Esophagus (tissue), 2 donors: ENCODE measurements around the gene PTPRM. TPM values are rescaled to one million over a fixed set of nuclear protein-coding genes. Genes with fewer than 3 reads are reported as not detected.

Experiments
- H3K27ac ChIP-seq, 2 donors: one replicate each; pipeline ENCODE4 v1.5.1; 2013; ENCODE audit warnings: low read depth in 2 of 2, mild to moderate bottlenecking in 2 of 2, inconsistent platforms in 1 of 2, low read length in 1 of 2, moderate library complexity in 1 of 2
- H3K27me3 ChIP-seq, 2 donors: one replicate each; pipeline ENCODE4 v1.6.1; 2013; ENCODE audit warnings: low read length in 2 of 2, control low read depth in 1 of 2, mild to moderate bottlenecking in 1 of 2; ENCODE audit not compliant: insufficient read depth in 2 of 2, control insufficient read depth in 1 of 2
- H3K36me3 ChIP-seq, 2 donors: one replicate each; pipeline ENCODE4 v1.6.1; 2013; ENCODE audit warnings: low read length in 1 of 2; ENCODE audit not compliant: control insufficient read depth in 2 of 2, insufficient read depth in 2 of 2
- H3K4me1 ChIP-seq, 2 donors: one replicate each; pipeline ENCODE4 v1.6.1; 2013; ENCODE audit warnings: low read length in 1 of 2; ENCODE audit not compliant: control insufficient read depth in 2 of 2, insufficient read depth in 2 of 2
- H3K4me3 ChIP-seq, 2 donors: one replicate each; pipeline ENCODE4 v1.5.1; 2013; ENCODE audit warnings: low read length in 2 of 2, mild to moderate bottlenecking in 2 of 2, low read depth in 1 of 2, moderate library complexity in 1 of 2
- H3K9me3 ChIP-seq, 2 donors: one replicate each; pipeline ENCODE4 v1.6.1; 2013; ENCODE audit warnings: mild to moderate bottlenecking in 2 of 2, low read depth in 1 of 2, low read length in 1 of 2, moderate library complexity in 1 of 2; ENCODE audit not compliant: control insufficient read depth in 2 of 2, insufficient read depth in 1 of 2
- WGBS, 2 donors: extraction: QIAGEN DNeasy Blood & Tissue Kit; methylation state at CpG; one replicate each; pipeline ENCODE4 v1.1.7; 2013; 5-methylcytosine and 5-hydroxymethylcytosine counted together
- polyA plus RNA-seq, 2 donors: library from polyadenylated mRNA; stranded (reverse); fragments of 200-250 nt; gene quantifications; one replicate each; pipeline ENCODE4 v1.2.3, GENCODE V29; 2013
- donor health status: healthy with polysubstance abuse.
- donor health status: Bipolar disorder and iron deficiency.

Gene PTPRM
- polyA plus RNA-seq, 2 donors, result 6.3 to 10.4 TPM

DNA sequence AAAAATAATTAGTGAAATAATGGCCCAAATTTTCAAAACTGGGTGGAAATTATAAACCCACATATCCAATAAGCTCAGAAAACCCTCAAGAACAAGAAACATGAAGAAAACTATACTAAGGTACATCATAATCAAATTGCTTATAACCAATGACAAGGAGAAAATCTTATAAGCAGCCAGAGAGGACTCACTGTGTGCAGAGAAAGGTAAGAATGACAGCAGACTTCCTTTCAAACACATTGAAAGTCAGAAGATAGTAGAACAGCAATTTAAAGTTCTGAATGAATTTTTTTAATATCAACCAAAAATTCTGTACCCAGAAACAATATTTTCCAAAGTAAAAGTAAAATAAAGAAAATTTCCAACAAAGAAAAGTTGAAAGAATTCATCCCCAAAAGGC, 844.4 kb downstream of the PTPRM start:
- Histone ChIP-seq H3K27me3 (no peaks in the 10 kb centered on the region), H3K27ac (no peak overlapping the region), H3K4me1 (no peaks in the 10 kb centered on the region), H3K9me3 (peaks cover 4 to 5% of the 10 kb centered on the region in 2 donors), H3K4me3 (no peak overlapping the region), H3K36me3 (no peaks in the 10 kb centered on the region)

DNA sequence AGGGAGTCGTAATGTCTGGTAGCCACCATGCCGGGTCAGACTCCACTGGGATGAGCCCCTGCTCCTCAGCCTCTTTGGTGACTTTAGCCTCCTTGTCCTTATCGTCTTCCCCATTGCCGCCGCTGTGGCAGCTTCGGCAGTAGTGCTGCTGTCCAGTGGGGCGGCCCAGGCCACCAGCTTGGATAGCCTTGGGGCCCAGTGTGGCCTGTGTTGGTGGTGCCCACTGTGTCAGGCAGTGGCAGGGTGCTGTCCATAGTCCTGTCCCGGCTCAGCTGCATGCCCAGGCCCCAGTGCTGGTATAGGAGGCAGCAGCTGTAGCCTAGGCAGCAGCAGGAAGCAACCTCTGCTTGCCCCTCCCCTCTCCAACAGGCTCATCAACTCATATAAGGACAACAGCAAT, 845.0 kb downstream of the PTPRM start:
- Histone ChIP-seq H3K9me3 (peaks cover 4 to 5% of the 10 kb centered on the region in 2 donors), H3K27ac (no peak overlapping the region), H3K4me3 (no peak overlapping the region), H3K36me3 (no peaks in the 10 kb centered on the region), H3K4me1 (no peaks in the 10 kb centered on the region), H3K27me3 (no peaks in the 10 kb centered on the region)
- 92 to 95% methylated on average over 8 of the region's 8 CpGs for WGBS, 2 donors

GRCh38 chr18:8413189-8413588, 846.1 kb downstream of the PTPRM start:
- WGBS, 2 donors, result 73 to 77% methylated on average over 2 of the region's 2 CpGs
- H3K4me3 ChIP-seq, result no peak overlapping the region
- no peaks in the 10 kb centered on the region for H3K27me3 ChIP-seq
- H3K27ac ChIP-seq, result no peak overlapping the region
- no peaks in the 10 kb centered on the region for H3K4me1 ChIP-seq
- no peaks in the 10 kb centered on the region for H3K36me3 ChIP-seq
- peaks cover 4 to 5% of the 10 kb centered on the region in 2 donors for H3K9me3 ChIP-seq

- Histone ChIP-seq H3K27ac (no peak overlapping the region), H3K4me3 (no peak overlapping the region), H3K4me1 (no peaks in the 10 kb centered on the region), H3K9me3 (peaks cover 4 to 5% of the 10 kb centered on the region in 2 donors), H3K36me3 (no peaks in the 10 kb centered on the region), H3K27me3 (no peaks in the 10 kb centered on the region)
- 61 to 78% methylated on average over 6 of the region's 6 CpGs for WGBS, 2 donors
These were observed 846.6 kb downstream of the PTPRM start for GRCh38 chr18:8413751-8414150.

- no peak overlapping the region for H3K27ac ChIP-seq
- H3K9me3 ChIP-seq, result peaks cover 4 to 5% of the 10 kb centered on the region in 2 donors
- no peak overlapping the region for H3K4me3 ChIP-seq
- no peaks in the 10 kb centered on the region for H3K27me3 ChIP-seq
- H3K4me1 ChIP-seq, result no peaks in the 10 kb centered on the region
- 51 to 56% methylated on average over 15 of the region's 15 CpGs for WGBS, 2 donors
- H3K36me3 ChIP-seq, result no peaks in the 10 kb centered on the region
These were observed 849.3 kb downstream of the PTPRM start for GRCh38 chr18:8416212-8417019.

- no peaks in the 10 kb centered on the region for H3K36me3 ChIP-seq
- WGBS, 2 donors, result 90 to 93% methylated on average over 3 of the region's 3 CpGs
- H3K27ac ChIP-seq, result no peak overlapping the region
- no peaks in the 10 kb centered on the region for H3K4me1 ChIP-seq
- H3K27me3 ChIP-seq, result no peaks in the 10 kb centered on the region
- no peaks in the 10 kb centered on the region for H3K9me3 ChIP-seq
- no peak overlapping the region for H3K4me3 ChIP-seq
These were observed 855.3 kb downstream of the PTPRM start for GRCh38 chr18:8422391-8422790.

DNA sequence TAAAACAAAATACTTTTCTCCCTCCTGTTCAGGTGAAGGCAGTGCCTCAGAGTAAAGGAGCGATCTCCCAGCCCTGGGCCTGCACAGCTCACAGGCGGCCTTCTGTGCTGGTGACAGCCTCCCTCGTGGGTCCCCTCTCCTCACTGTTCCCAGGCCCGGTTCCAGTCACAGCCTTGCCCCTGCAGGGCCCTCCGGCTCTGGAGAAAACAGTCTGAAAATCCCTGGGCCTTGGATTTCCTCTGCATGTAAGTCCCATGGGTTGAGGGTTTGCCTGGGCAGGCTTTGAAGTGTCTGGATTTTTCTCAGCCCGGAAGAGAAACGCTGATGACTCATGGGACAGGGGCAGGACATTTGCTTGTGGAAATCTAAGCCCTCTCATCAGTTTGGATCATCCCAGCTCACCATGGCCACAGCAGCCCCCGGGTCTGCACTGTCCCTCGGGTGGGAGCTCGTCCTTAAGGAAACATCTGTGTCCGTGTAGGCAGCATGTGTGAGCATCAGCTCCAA, 856.0 kb downstream of the PTPRM start:
- 60 to 63% methylated on average over 11 of the region's 11 CpGs for WGBS, 2 donors
- H3K27ac ChIP-seq, result no peak overlapping the region
- H3K36me3 ChIP-seq, result no peaks in the 10 kb centered on the region
- no peaks in the 10 kb centered on the region for H3K9me3 ChIP-seq
- H3K4me1 ChIP-seq, result no peaks in the 10 kb centered on the region
- no peak overlapping the region for H3K4me3 ChIP-seq
- no peaks in the 10 kb centered on the region for H3K27me3 ChIP-seq

DNA sequence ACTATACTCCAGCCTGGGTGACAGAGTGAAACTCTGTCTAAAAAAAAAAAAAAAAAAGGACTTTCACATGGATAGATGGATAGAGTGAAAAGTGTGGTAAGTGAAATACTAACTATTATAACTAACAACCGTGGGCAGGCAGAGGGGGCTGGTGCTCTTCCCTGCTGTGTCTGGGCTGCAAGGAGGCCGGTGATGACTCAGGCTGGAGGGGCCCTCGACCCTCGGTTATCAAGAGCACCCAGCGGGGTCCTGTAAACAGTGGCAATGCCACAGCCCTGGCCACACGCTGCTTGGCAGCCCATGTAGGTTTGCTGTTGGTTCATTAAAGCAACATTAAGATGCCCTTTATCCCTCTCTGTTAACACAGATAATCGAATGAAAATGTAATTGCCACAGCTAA, 857.4 kb downstream of the PTPRM start:
- H3K27me3 ChIP-seq, result no peaks in the 10 kb centered on the region
- H3K9me3 ChIP-seq, result no peaks in the 10 kb centered on the region
- no peak overlapping the region for H3K4me3 ChIP-seq
- no peaks in the 10 kb centered on the region for H3K4me1 ChIP-seq
- no peak overlapping the region for H3K27ac ChIP-seq
- WGBS, 2 donors, result 77 to 81% methylated on average over 7 of the region's 7 CpGs
- H3K36me3 ChIP-seq, result no peaks in the 10 kb centered on the region

DNA sequence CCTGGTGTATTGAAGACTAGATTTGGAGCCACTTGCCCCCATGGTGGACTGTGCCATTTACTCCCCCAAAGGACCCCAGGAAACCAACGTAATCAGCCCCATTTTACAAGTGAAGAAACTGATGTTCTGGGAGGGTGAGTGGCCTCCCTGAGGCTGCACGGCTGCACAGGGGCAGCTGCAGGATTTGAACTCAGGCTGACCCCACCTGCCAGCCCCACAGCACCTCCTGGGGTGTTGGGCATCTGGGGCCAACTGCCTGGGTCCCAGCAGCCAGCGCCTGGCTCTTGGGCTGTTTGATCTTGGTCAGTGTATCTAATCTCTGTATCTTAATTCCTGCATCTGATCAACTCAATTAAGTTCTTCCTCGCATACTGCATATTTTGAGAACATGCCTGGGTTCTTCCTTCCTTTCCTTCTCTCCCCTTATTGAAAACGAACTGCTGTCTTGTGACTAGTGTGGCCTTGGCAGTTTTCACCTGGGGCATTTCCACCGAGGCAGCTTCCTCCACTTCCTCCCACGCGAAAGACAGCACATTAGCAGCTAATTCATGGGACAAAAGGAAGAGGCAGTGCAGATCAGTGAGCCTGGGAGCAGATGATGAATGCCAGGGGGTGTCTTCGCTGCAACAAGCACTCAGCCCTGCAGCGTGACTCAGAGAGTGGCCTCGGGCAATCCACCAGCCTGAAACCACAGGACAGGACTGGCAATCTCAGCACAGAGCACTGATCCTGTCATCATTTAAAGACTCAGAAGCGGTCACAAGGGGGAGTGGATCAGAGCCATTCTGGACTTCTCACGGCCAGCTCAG, 858.0 kb downstream of the PTPRM start:
- no peaks in the 10 kb centered on the region for H3K9me3 ChIP-seq
- H3K4me3 ChIP-seq, result no peak overlapping the region
- 58 to 60% methylated on average over 13 of the region's 13 CpGs for WGBS, 2 donors
- H3K27me3 ChIP-seq, result no peaks in the 10 kb centered on the region
- no peaks in the 10 kb centered on the region for H3K4me1 ChIP-seq
- H3K36me3 ChIP-seq, result no peaks in the 10 kb centered on the region
- H3K27ac ChIP-seq, result no peak overlapping the region
